HCT116 (cell line): ENCODE data around the gene LRCH1. TPM values are rescaled to one million over a fixed set of nuclear protein-coding genes. Genes with fewer than 3 reads are reported as not detected.

Experiments
- ATAC-seq: fragments of 200-7000 bp; cut with Tn5 transposase; 2 replicates; pipeline ENCODE4 v1.9.1; 2020; ENCODE audit warnings: mild to moderate bottlenecking, moderate library complexity
- BruUV-seq: library from RNA; stranded (reverse); fragments of 400-500 nt; replicated peaks from 2 replicates; lab custom pipeline; 2021; lab: Mats Ljungman, UMichigan
- CTCF ChIA-PET: fragments of 300-600 bp; sonication (Branson Sonifier 250); formaldehyde crosslinking; loops from one replicate; lab custom pipeline; 2021; ENCODE audit warnings: antibody characterized with exemption; lab: Charles Lee
- POLR2A ChIA-PET: fragments of 300-600, 350-600 bp; sonication (Branson Sonifier 250); formaldehyde crosslinking; loops from one replicate; lab custom pipeline; 2021; ENCODE audit warnings: antibody characterized with exemption; lab: Charles Lee
- RAD21 ChIA-PET, 2 experiments: fragments of 300-600 bp; sonication (Branson Sonifier 250); formaldehyde crosslinking; loops; one replicate each; lab custom pipeline; 2023; ENCODE audit warnings: low total read pairs in 2 of 2; ENCODE audit not compliant: uncharacterized antibody in 2 of 2, unreplicated experiment in 2 of 2, low non-redundant PET in 1 of 2; lab: Charles Lee
- DNase-seq: peaks from one replicate; pipeline ENCODE4 v3.0.0-alpha.2; 2010; ENCODE audit warnings: low read depth, low spot score
- H2AFZ ChIP-seq: fragments of 200-600 bp; shearing (Covaris generic), sonication (generic); 2 replicates; pipeline ENCODE4 v1.6.1; 2017; ENCODE audit warnings: low read depth, mixed run types, mixed read lengths, antibody characterized with exemption, low read length; ENCODE audit not compliant: poor library complexity, severe bottlenecking
- H3K27ac ChIP-seq: 2 replicates; pipeline ENCODE4 v1.5.1; 2012; ENCODE audit warnings: low read depth, low read length
- H3K27me3 ChIP-seq: fragments of 200-600 bp; sonication (generic); 2 replicates; pipeline ENCODE4 v1.6.1; 2016; ENCODE audit warnings: mixed run types, low read length, mixed read lengths; ENCODE audit not compliant: insufficient read depth
- H3K36me3 ChIP-seq, 2 experiments: fragments of 200-500 bp in 1 of 2; fragments of 200-600 bp in 1 of 2; sonication (Bioruptor generic) in 1 of 2; sonication (generic) in 1 of 2; 2 replicates each; pipeline versions ENCODE4 v1.5.1 to v1.6.1; 2014 to 2016; ENCODE audit warnings: low read length in 2 of 2, inconsistent platforms in 1 of 2, mixed read lengths in 1 of 2, mixed run types in 1 of 2; ENCODE audit not compliant: insufficient read depth in 2 of 2, control insufficient read depth in 1 of 2
- H3K4me1 ChIP-seq, 2 experiments: fragments of 200-600 bp in 1 of 2; sonication (generic) in 1 of 2; 2 replicates each; pipeline versions ENCODE4 v1.5.1 to v1.6.1; 2012 to 2017; ENCODE audit warnings: low read length in 2 of 2, inconsistent platforms in 1 of 2, mild to moderate bottlenecking in 1 of 2, mixed read lengths in 1 of 2, mixed run types in 1 of 2, moderate library complexity in 1 of 2; ENCODE audit not compliant: insufficient read depth in 2 of 2, control insufficient read depth in 1 of 2
- H3K4me2 ChIP-seq: fragments of 200-600 bp; sonication (generic); 2 replicates; pipeline ENCODE4 v1.6.1; 2017; ENCODE audit warnings: mixed run types, low read length, mixed read lengths
- H3K4me3 ChIP-seq, 2 experiments: fragments of 200-600 bp in 1 of 2; sonication (generic) in 1 of 2; replicated peaks in 1 of 2; 2 replicates each; pipeline ENCODE4 v1.5.1; 2011 to 2016; ENCODE audit warnings: low read length in 2 of 2, control low read depth in 1 of 2, low read depth in 1 of 2, mild to moderate bottlenecking in 1 of 2, mixed read lengths in 1 of 2, mixed run types in 1 of 2
- H3K79me2 ChIP-seq: fragments of 200-600 bp; sonication (generic); 2 replicates; pipeline ENCODE4 v1.6.1; 2017; ENCODE audit warnings: mild to moderate bottlenecking, mixed run types, low read length, moderate library complexity, mixed read lengths; ENCODE audit not compliant: insufficient read depth
- H3K9ac ChIP-seq: fragments of 200-600 bp; sonication (generic); 2 replicates; pipeline ENCODE4 v1.6.1; 2016; ENCODE audit warnings: low read length, mixed read lengths
- H3K9me2 ChIP-seq: fragments of 200-600 bp; sonication (generic), shearing (Covaris generic); 2 replicates; pipeline ENCODE4 v1.6.1; 2017; ENCODE audit warnings: mixed run types, mild to moderate bottlenecking, moderate library complexity; ENCODE audit not compliant: insufficient read depth
- H3K9me3 ChIP-seq, 2 experiments: fragments of 200-500 bp in 1 of 2; fragments of 200-600 bp in 1 of 2; sonication (Bioruptor generic) in 1 of 2; sonication (generic) in 1 of 2; 2 replicates each; pipeline ENCODE4 v1.6.1; 2014 to 2017; ENCODE audit warnings: low read length in 2 of 2, mixed read lengths in 2 of 2, inconsistent platforms in 1 of 2, low read depth in 1 of 2, mild to moderate bottlenecking in 1 of 2, mixed run types in 1 of 2, moderate library complexity in 1 of 2; ENCODE audit not compliant: control insufficient read depth in 1 of 2, insufficient read depth in 1 of 2
- H4K20me1 ChIP-seq: fragments of 200-600 bp; sonication (generic), shearing (Covaris generic); 2 replicates; pipeline ENCODE4 v1.6.1; 2017; ENCODE audit warnings: mixed run types, mild to moderate bottlenecking, moderate library complexity; ENCODE audit not compliant: insufficient read depth
- ATF3 ChIP-seq: IDR thresholded peaks from 2 replicates; pipeline ENCODE4 v1.6.1; 2012
- CBX3 ChIP-seq: IDR thresholded peaks from 2 replicates; pipeline ENCODE4 v1.6.1; 2012; ENCODE audit warnings: low read depth
- CEBPB ChIP-seq: IDR thresholded peaks from 2 replicates; pipeline ENCODE4 v1.6.1; 2012; ENCODE audit warnings: low read depth
- EGR1 ChIP-seq: IDR thresholded peaks from 2 replicates; pipeline ENCODE4 v1.6.1; 2012; ENCODE audit warnings: low read depth
- ELF1 ChIP-seq: IDR thresholded peaks from 2 replicates; pipeline ENCODE4 v1.6.1; 2012; ENCODE audit warnings: low read depth, borderline replicate concordance
- EZH2 ChIP-seq: fragments of 200-600 bp; sonication (generic); IDR thresholded peaks from 2 replicates; pipeline ENCODE4 v1.6.1; 2017; ENCODE audit warnings: antibody characterized with exemption, mixed run types
- EZH2phosphoT487 ChIP-seq: fragments of 200-600 bp; IDR thresholded peaks from 2 replicates; pipeline ENCODE4 v1.6.1; 2018; ENCODE audit warnings: antibody characterized with exemption, borderline replicate concordance
- FOSL1 ChIP-seq: IDR thresholded peaks from 2 replicates; pipeline ENCODE4 v1.6.1; 2012; ENCODE audit warnings: low read depth
- JUND ChIP-seq: IDR thresholded peaks from 2 replicates; pipeline ENCODE4 v1.6.1; 2012
- POLR2A ChIP-seq: IDR thresholded peaks from 2 replicates; pipeline ENCODE4 v1.7.0; 2011; ENCODE audit warnings: borderline replicate concordance; ENCODE audit not compliant: insufficient read depth, insufficient read length; ENCODE audit errors: extremely low read depth
- POLR2AphosphoS5 ChIP-seq: IDR thresholded peaks from 2 replicates; pipeline ENCODE4 v1.6.1; 2011; ENCODE audit warnings: mild to moderate bottlenecking, low read depth, low read length, moderate library complexity
- RAD21 ChIP-seq: IDR thresholded peaks from 2 replicates; pipeline ENCODE4 v1.6.1; 2012; ENCODE audit warnings: low read depth, mild to moderate bottlenecking
- SRF ChIP-seq: IDR thresholded peaks from 2 replicates; pipeline ENCODE4 v1.6.1; 2012; ENCODE audit warnings: low read depth
- YY1 ChIP-seq: IDR thresholded peaks from 2 replicates; pipeline ENCODE4 v1.6.1; 2011; ENCODE audit warnings: low read length, low read depth, moderate library complexity, mild to moderate bottlenecking; ENCODE audit not compliant: insufficient replicate concordance; ENCODE audit errors: extremely low read depth
- ZFX ChIP-seq: fragments of 450-650 bp; IDR thresholded peaks from 2 replicates; pipeline ENCODE4 v1.6.1; 2017
- ZNF274 ChIP-seq: fragments of 200-500 bp; sonication (Bioruptor generic); IDR thresholded peaks from 2 replicates; pipeline ENCODE4 v1.6.1; 2014; ENCODE audit warnings: mild to moderate bottlenecking, low read depth, low read length, inconsistent platforms
- intact Hi-C: fragments of 100-400 bp; cut with micrococcal nuclease; formaldehyde crosslinking; loops from 2 replicates; pipeline ENCODE4 v1.10.0; 2022
- total RNA-seq: library from RNA; stranded (reverse); gene quantifications from one replicate; pipeline ENCODE4 v1.2.1, GENCODE V29; 2021; ENCODE audit not compliant: unreplicated experiment
- TF ChIP-seq, protein P1 (sequence below): IDR thresholded peaks from 2 replicates; pipeline ENCODE4 v1.6.1; 2012; ENCODE audit warnings: low read depth
- TF ChIP-seq, protein P2 (sequence below), 3 experiments: fragments of 200-600 bp in 1 of 3; sonication (generic) in 1 of 3; IDR thresholded peaks in 2 of 3; conservative IDR thresholded peaks in 1 of 3; 2 replicates each; pipeline ENCODE4 v1.5.1; 2012 to 2017; ENCODE audit warnings: low read depth in 2 of 3, low read length in 2 of 3, antibody characterized with exemption in 1 of 3, borderline replicate concordance in 1 of 3, control low read depth in 1 of 3, mild to moderate bottlenecking in 1 of 3, mixed read lengths in 1 of 3, mixed run types in 1 of 3, moderate library complexity in 1 of 3; ENCODE audit not compliant: insufficient read depth in 1 of 3
- TF ChIP-seq, protein P3 (sequence below): IDR thresholded peaks from 2 replicates; pipeline ENCODE4 v1.6.1; 2011; ENCODE audit warnings: mild to moderate bottlenecking, low read length, moderate library complexity; ENCODE audit not compliant: insufficient replicate concordance; ENCODE audit errors: extremely low read depth

The LRCH1 gene
- total RNA-seq, 1 experiment from 2014 or later: 15.6 TPM

- CTCF ChIA-PET: no interaction called here
- POLR2A ChIA-PET: no interaction called here
These were observed 30.3 kb upstream of the LRCH1 start for GRCh38 chr13:46522748-46523030.

More at GRCh38 chr13:46522748-46523030, 30.3 kb upstream of the LRCH1 start:
- no peak overlapping the region for H3K9ac ChIP-seq
- H3K4me1 ChIP-seq: no peaks in the 10 kb centered on the region
- no peak overlapping the region for H3K4me3 ChIP-seq
- no peaks in the 10 kb centered on the region; the same call in 1 of the 2 replicates for H3K27me3 ChIP-seq
- no peaks in the 10 kb centered on the region for H3K79me2 ChIP-seq
- no peak for DNase-seq
- no peak overlapping the region for H3K27ac ChIP-seq
- TF ChIP-seq, protein P1, sequence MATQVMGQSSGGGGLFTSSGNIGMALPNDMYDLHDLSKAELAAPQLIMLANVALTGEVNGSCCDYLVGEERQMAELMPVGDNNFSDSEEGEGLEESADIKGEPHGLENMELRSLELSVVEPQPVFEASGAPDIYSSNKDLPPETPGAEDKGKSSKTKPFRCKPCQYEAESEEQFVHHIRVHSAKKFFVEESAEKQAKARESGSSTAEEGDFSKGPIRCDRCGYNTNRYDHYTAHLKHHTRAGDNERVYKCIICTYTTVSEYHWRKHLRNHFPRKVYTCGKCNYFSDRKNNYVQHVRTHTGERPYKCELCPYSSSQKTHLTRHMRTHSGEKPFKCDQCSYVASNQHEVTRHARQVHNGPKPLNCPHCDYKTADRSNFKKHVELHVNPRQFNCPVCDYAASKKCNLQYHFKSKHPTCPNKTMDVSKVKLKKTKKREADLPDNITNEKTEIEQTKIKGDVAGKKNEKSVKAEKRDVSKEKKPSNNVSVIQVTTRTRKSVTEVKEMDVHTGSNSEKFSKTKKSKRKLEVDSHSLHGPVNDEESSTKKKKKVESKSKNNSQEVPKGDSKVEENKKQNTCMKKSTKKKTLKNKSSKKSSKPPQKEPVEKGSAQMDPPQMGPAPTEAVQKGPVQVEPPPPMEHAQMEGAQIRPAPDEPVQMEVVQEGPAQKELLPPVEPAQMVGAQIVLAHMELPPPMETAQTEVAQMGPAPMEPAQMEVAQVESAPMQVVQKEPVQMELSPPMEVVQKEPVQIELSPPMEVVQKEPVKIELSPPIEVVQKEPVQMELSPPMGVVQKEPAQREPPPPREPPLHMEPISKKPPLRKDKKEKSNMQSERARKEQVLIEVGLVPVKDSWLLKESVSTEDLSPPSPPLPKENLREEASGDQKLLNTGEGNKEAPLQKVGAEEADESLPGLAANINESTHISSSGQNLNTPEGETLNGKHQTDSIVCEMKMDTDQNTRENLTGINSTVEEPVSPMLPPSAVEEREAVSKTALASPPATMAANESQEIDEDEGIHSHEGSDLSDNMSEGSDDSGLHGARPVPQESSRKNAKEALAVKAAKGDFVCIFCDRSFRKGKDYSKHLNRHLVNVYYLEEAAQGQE: no peak
- TF ChIP-seq, protein P2, sequence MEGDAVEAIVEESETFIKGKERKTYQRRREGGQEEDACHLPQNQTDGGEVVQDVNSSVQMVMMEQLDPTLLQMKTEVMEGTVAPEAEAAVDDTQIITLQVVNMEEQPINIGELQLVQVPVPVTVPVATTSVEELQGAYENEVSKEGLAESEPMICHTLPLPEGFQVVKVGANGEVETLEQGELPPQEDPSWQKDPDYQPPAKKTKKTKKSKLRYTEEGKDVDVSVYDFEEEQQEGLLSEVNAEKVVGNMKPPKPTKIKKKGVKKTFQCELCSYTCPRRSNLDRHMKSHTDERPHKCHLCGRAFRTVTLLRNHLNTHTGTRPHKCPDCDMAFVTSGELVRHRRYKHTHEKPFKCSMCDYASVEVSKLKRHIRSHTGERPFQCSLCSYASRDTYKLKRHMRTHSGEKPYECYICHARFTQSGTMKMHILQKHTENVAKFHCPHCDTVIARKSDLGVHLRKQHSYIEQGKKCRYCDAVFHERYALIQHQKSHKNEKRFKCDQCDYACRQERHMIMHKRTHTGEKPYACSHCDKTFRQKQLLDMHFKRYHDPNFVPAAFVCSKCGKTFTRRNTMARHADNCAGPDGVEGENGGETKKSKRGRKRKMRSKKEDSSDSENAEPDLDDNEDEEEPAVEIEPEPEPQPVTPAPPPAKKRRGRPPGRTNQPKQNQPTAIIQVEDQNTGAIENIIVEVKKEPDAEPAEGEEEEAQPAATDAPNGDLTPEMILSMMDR (IDR thresholded peaks at IDR 0.05 in 2 of 3, conservative IDR thresholded peaks at IDR 0.05 in 1 of 3; ENCODE audit: borderline replicate concordance in 1 of 3, insufficient read depth in 1 of 3, low read depth in 2 of 3, low read length in 2 of 3): no peak
- TF ChIP-seq CBX3 (no peak), ZNF274 (no peak), ATF3 (no peak), EZH2 (no peak), ZFX (no peak), RAD21 (no peak), FOSL1 (no peak), ELF1 (no peak), EZH2phosphoT487 (no peak), POLR2AphosphoS5 (no peak), CEBPB (no peak), JUND (no peak), POLR2A (no peak), YY1 (no peak), SRF (no peak), EGR1 (no peak)
- TF ChIP-seq, protein P3, sequence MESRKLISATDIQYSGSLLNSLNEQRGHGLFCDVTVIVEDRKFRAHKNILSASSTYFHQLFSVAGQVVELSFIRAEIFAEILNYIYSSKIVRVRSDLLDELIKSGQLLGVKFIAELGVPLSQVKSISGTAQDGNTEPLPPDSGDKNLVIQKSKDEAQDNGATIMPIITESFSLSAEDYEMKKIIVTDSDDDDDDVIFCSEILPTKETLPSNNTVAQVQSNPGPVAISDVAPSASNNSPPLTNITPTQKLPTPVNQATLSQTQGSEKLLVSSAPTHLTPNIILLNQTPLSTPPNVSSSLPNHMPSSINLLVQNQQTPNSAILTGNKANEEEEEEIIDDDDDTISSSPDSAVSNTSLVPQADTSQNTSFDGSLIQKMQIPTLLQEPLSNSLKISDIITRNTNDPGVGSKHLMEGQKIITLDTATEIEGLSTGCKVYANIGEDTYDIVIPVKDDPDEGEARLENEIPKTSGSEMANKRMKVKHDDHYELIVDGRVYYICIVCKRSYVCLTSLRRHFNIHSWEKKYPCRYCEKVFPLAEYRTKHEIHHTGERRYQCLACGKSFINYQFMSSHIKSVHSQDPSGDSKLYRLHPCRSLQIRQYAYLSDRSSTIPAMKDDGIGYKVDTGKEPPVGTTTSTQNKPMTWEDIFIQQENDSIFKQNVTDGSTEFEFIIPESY: no peak
- no peak for ATAC-seq
- H3K4me2 ChIP-seq: no peak overlapping the region
- RAD21 ChIA-PET: no interaction called here
- no peak overlapping the region for H2AFZ ChIP-seq
- no peaks in the 10 kb centered on the region for H3K36me3 ChIP-seq
- BruUV-seq: no TSS peak
- intact Hi-C loops: no loop called here
- H4K20me1 ChIP-seq: no peaks in the 10 kb centered on the region
- H3K9me2 ChIP-seq: no peaks in the 10 kb centered on the region
- H3K9me3 ChIP-seq: peaks cover 0 to 6% of the 10 kb centered on the region in 2 experiments; a peak in 1 of 4 replicates
